HepG2 (cell line): ENCODE results near the gene CTSA. TPM values are rescaled to one million over a fixed set of nuclear protein-coding genes. Genes with fewer than 3 reads are reported as not detected.

Source experiments
- ADNP ChIP-seq: sonication (generic); formaldehyde crosslinking; IDR thresholded peaks from 2 replicates; pipeline ENCODE4 v1.4.0; 2020; ENCODE audit warnings: missing genetic modification reagents
- ARNT2 ChIP-seq: sonication (generic); formaldehyde crosslinking; IDR thresholded peaks from 2 replicates; pipeline ENCODE4 v1.8.0; 2022; ENCODE audit warnings: mild to moderate bottlenecking, low read depth, missing genetic modification reagents, moderate library complexity
- ATF7-NPFF ChIP-seq: sonication (generic); formaldehyde crosslinking; IDR thresholded peaks from 2 replicates; pipeline ENCODE4 v1.8.1; 2023; ENCODE audit warnings: mild to moderate bottlenecking, low read depth, missing genetic modification reagents, moderate library complexity
- CREM ChIP-seq, 2 experiments: sonication (generic) in 1 of 2; formaldehyde crosslinking in 1 of 2; IDR thresholded peaks; 2 replicates each; pipeline versions ENCODE4 v1.4.0 to v1.6.1; 2016 to 2020; ENCODE audit warnings: antibody characterized with exemption in 1 of 2, mild to moderate bottlenecking in 1 of 2, missing genetic modification reagents in 1 of 2
- GATA4 ChIP-seq: sonication (generic); IDR thresholded peaks from 2 replicates; pipeline ENCODE4 v1.6.1; 2016; ENCODE audit warnings: antibody characterized with exemption, low read depth, borderline replicate concordance
- HDAC2 ChIP-seq: sonication (generic); formaldehyde crosslinking; IDR thresholded peaks from 2 replicates; pipeline ENCODE4 v1.4.0; 2020; ENCODE audit warnings: missing genetic modification reagents
- ISX ChIP-seq: sonication (generic); formaldehyde crosslinking; conservative IDR thresholded peaks from 2 replicates; pipeline ENCODE4 v1.5.0; 2020; ENCODE audit warnings: missing genetic modification reagents
- JARID2 ChIP-seq: sonication (generic); formaldehyde crosslinking; IDR thresholded peaks from 2 replicates; pipeline ENCODE4 v1.8.1; 2023; ENCODE audit warnings: missing genetic modification reagents, inconsistent platforms; ENCODE audit not compliant: insufficient replicate concordance
- KLF13 ChIP-seq: sonication (generic); formaldehyde crosslinking; IDR thresholded peaks from 2 replicates; pipeline ENCODE4 v1.4.0; 2020; ENCODE audit warnings: mild to moderate bottlenecking, missing genetic modification reagents
- NFE2L2 ChIP-seq: fragments of 150-350 bp; IDR thresholded peaks from 2 replicates; pipeline ENCODE4 v1.6.1; 2014; ENCODE audit warnings: low read length
- PAF1 ChIP-seq: IDR thresholded peaks from 2 replicates; pipeline ENCODE4 v1.6.1; 2016; ENCODE audit warnings: missing genetic modification reagents, missing compliant biosample characterization
- STAT5B ChIP-seq: sonication (generic); formaldehyde crosslinking; IDR thresholded peaks from 2 replicates; pipeline ENCODE4 v1.4.0; 2020; ENCODE audit warnings: missing genetic modification reagents
- ZFYVE20 ChIP-seq: sonication (generic); formaldehyde crosslinking; IDR thresholded peaks from 2 replicates; pipeline ENCODE4 v1.8.0; 2023; ENCODE audit warnings: low read depth, mild to moderate bottlenecking, moderate library complexity, missing genetic modification reagents, borderline replicate concordance
- ZNF34 ChIP-seq: sonication (generic); formaldehyde crosslinking; IDR thresholded peaks from 2 replicates; pipeline ENCODE4 v1.4.0; 2020; ENCODE audit warnings: mild to moderate bottlenecking, missing genetic modification reagents, borderline replicate concordance
- ZNF776 ChIP-seq: sonication (generic); formaldehyde crosslinking; IDR thresholded peaks from 2 replicates; pipeline ENCODE4 v1.4.0; 2020; ENCODE audit warnings: mild to moderate bottlenecking, missing genetic modification reagents
- ZSCAN22 ChIP-seq: sonication (generic); formaldehyde crosslinking; IDR thresholded peaks from 2 replicates; pipeline ENCODE4 v1.4.0; 2020; ENCODE audit warnings: mild to moderate bottlenecking, missing genetic modification reagents
- polyA plus RNA-seq, 8 experiments: library from polyadenylated mRNA; depleted of rRNA in 3 of 8; stranded (reverse) in 7 of 8; unstranded in 1 of 8; fragments of >200 nt; fragmentation: Illumina TruSeq in 4 of 8; extraction: Trizol in 4 of 8; gene quantifications; 2 replicates each; pipeline versions ENCODE4 v1.2.1 to v1.2.3, GENCODE V29; 2011 to 2016; ENCODE audit warnings: low read depth in 4 of 8, missing spikeins in 1 of 8, mixed read lengths in 1 of 8; ENCODE audit not compliant: insufficient read depth in 1 of 8
- total RNA-seq, 5 experiments: library from RNA; depleted of rRNA; stranded (reverse); fragments of >200 nt; fragmentation: Illumina TruSeq; extraction: Trizol; gene quantifications; 2 replicates each; pipeline ENCODE4 v1.2.3, GENCODE V29; 2016; ENCODE audit warnings: low read depth in 1 of 5
- TF ChIP-seq, protein P1 (sequence below): sonication (generic); formaldehyde crosslinking; IDR thresholded peaks from 2 replicates; pipeline ENCODE4 v1.8.0; 2022; ENCODE audit warnings: missing genetic modification reagents, mild to moderate bottlenecking, moderate library complexity, borderline replicate concordance
- TF ChIP-seq, protein P2 (sequence below): sonication (generic); formaldehyde crosslinking; IDR thresholded peaks from 2 replicates; pipeline ENCODE4 v1.9.0; 2022; ENCODE audit warnings: low read depth, missing genetic modification reagents
- TF ChIP-seq, protein P3 (sequence below): sonication (generic); formaldehyde crosslinking; IDR thresholded peaks from 2 replicates; pipeline ENCODE4 v1.4.0; 2020; ENCODE audit warnings: missing genetic modification reagents
- TF ChIP-seq, protein P4 (sequence below): sonication (generic); formaldehyde crosslinking; IDR thresholded peaks from 2 replicates; pipeline ENCODE4 v1.5.1; 2020; ENCODE audit warnings: missing genetic modification reagents, mild to moderate bottlenecking, borderline replicate concordance

The CTSA gene
- total and polyA plus RNA-seq, 2 of the 13 experiments (the other 11 are each of a cell fraction or from before 2014, with no cell fraction given), result 202 to 231 TPM

DNA sequence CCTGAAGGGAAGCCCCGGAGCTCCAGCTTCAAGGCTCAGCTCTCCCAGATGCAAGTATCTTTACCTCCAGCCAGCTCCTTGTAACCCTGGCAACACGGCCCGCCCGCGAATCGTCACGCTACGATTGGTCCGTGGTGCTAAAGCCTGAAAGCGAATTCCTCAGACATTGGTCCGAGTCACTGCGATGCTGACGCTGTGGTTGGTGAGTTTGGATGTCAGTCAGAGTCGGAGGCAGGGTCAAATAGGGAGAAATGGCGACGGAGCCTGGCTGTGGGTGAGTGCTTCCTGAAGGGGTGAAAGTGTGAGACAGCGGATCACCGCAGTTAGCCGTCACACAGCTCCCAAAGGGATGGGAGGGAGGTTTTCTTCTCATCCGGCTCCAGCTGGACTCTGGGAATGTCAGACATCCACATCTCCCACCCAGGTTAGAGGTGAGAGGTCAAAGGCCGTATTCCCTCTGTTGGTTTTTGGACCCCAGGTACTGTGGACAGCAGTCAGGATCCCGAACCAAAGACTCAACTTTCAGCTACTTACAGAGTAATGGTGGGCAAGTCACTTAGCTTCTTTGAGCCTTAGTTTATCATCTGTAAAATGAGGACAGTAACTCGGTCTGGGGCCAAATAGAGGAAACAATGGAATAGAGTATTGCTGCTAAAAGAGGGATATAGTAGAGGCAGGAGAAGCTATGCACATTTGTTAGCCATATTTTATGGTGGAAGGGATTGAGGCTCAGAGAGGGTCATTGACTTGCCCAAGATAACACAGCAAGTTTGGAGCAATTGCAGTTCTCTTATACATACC lies 9.9 kb upstream of the CTSA start, which contains the start of gene ZSWIM1 (continued):
- TF ChIP-seq, protein P1, sequence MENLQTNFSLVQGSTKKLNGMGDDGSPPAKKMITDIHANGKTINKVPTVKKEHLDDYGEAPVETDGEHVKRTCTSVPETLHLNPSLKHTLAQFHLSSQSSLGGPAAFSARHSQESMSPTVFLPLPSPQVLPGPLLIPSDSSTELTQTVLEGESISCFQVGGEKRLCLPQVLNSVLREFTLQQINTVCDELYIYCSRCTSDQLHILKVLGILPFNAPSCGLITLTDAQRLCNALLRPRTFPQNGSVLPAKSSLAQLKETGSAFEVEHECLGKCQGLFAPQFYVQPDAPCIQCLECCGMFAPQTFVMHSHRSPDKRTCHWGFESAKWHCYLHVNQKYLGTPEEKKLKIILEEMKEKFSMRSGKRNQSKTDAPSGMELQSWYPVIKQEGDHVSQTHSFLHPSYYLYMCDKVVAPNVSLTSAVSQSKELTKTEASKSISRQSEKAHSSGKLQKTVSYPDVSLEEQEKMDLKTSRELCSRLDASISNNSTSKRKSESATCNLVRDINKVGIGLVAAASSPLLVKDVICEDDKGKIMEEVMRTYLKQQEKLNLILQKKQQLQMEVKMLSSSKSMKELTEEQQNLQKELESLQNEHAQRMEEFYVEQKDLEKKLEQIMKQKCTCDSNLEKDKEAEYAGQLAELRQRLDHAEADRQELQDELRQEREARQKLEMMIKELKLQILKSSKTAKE (CRISPR knock-in tag), result no peak
- peak; percentile 74; the same call in 1 of the 2 replicates for TF ChIP-seq KLF13 (CRISPR knock-in tag)
- TF ChIP-seq, protein P2, sequence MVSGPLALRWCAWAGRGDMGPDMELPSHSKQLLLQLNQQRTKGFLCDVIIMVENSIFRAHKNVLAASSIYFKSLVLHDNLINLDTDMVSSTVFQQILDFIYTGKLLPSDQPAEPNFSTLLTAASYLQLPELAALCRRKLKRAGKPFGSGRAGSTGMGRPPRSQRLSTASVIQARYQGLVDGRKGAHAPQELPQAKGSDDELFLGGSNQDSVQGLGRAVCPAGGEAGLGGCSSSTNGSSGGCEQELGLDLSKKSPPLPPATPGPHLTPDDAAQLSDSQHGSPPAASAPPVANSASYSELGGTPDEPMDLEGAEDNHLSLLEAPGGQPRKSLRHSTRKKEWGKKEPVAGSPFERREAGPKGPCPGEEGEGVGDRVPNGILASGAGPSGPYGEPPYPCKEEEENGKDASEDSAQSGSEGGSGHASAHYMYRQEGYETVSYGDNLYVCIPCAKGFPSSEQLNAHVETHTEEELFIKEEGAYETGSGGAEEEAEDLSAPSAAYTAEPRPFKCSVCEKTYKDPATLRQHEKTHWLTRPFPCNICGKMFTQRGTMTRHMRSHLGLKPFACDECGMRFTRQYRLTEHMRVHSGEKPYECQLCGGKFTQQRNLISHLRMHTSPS (CRISPR knock-in tag), result no peak
- peak; percentile 85 for TF ChIP-seq CREM (IDR thresholded peaks at IDR 0.05)
- no peak for TF ChIP-seq CREM (CRISPR knock-in tag; IDR thresholded peaks at IDR 0.05)
- 0 out of 2 replicates have a peak, but pooled peaks have one; percentile 73 for TF ChIP-seq ZNF34 (CRISPR knock-in tag)
- no peak for TF ChIP-seq NFE2L2
- TF ChIP-seq, protein P3, sequence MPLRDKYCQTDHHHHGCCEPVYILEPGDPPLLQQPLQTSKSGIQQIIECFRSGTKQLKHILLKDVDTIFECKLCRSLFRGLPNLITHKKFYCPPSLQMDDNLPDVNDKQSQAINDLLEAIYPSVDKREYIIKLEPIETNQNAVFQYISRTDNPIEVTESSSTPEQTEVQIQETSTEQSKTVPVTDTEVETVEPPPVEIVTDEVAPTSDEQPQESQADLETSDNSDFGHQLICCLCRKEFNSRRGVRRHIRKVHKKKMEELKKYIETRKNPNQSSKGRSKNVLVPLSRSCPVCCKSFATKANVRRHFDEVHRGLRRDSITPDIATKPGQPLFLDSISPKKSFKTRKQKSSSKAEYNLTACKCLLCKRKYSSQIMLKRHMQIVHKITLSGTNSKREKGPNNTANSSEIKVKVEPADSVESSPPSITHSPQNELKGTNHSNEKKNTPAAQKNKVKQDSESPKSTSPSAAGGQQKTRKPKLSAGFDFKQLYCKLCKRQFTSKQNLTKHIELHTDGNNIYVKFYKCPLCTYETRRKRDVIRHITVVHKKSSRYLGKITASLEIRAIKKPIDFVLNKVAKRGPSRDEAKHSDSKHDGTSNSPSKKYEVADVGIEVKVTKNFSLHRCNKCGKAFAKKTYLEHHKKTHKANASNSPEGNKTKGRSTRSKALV (CRISPR knock-in tag), result peak; percentile 59; the same call in 1 of the 2 replicates
- peak; percentile 75; the same call in 1 of the 2 replicates for TF ChIP-seq GATA4
- TF ChIP-seq ZFYVE20, result no peak
- TF ChIP-seq STAT5B (CRISPR knock-in tag), result 0 out of 2 replicates have a peak, but pooled peaks have one; percentile 37
- TF ChIP-seq, protein P4, sequence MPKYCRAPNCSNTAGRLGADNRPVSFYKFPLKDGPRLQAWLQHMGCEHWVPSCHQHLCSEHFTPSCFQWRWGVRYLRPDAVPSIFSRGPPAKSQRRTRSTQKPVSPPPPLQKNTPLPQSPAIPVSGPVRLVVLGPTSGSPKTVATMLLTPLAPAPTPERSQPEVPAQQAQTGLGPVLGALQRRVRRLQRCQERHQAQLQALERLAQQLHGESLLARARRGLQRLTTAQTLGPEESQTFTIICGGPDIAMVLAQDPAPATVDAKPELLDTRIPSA, result no peak
- peak; percentile 48; the same call in 1 of the 2 replicates for TF ChIP-seq ARNT2 (CRISPR knock-in tag)
- no peak for TF ChIP-seq ISX (CRISPR knock-in tag)
- no peak for TF ChIP-seq ZNF776 (CRISPR knock-in tag)
- no peak for TF ChIP-seq ZSCAN22
- TF ChIP-seq PAF1 (CRISPR knock-in tag), result peak; percentile 69; the same call in 1 of the 2 replicates
- no peak for TF ChIP-seq ADNP (CRISPR knock-in tag)
- TF ChIP-seq HDAC2 (CRISPR knock-in tag), result peak; percentile 78
- no peak for TF ChIP-seq JARID2 (CRISPR knock-in tag)
- no peak for TF ChIP-seq ATF7-NPFF
